ENCODE data around the gene GPR22.

Gene GPR22

DNA sequence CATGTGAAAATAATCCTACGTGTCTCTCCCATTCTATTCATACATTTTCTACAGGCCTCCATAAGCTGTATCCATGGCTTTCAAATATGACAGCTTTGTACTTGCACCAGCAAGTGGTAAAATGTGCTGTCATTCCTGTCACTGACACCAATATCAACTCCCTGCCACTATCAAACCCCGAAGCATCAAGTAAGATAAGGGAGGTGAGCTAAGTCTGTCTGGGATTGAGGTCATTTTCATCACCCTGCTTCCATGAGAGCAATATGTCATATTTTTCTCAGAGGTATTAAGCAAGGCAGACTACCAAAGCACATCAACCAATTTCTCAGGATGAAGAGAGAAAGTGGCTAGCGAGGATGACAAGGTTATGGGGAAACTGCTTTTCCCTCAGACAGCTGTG is 11.1 kb downstream of the GPR22 start:
- no peak for DNase-seq

- DNase-seq = no peak
These were observed 12.7 kb downstream of the GPR22 start for GRCh38 chr7:107482571-107482970.

- no peak for DNase-seq
These were observed 16.2 kb downstream of the GPR22 start for GRCh38 chr7:107486041-107486440.

- DNase-seq = no peak
These were observed 23.0 kb downstream of the GPR22 start for GRCh38 chr7:107492875-107493274.

DNA sequence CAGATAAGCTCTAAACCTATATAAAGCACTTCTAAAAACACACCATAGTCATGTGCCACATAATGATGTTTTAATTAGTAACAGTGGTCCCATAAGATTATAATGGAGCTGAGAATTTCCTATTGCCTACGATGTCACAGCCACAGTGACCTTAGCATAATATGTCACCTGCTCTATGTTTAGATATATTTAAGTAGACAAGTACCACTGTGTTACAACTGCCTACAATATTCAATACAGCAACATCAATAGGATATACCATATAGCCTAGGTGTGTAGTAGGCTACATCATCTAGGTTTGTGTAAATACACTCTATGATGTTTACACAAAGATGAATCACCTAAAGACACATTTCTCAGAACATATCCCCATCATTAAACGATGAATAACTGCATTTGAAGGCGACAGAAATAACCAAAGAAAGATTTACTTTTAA is 24.5 kb downstream of the GPR22 start:
- DNase-seq = no peak

DNA sequence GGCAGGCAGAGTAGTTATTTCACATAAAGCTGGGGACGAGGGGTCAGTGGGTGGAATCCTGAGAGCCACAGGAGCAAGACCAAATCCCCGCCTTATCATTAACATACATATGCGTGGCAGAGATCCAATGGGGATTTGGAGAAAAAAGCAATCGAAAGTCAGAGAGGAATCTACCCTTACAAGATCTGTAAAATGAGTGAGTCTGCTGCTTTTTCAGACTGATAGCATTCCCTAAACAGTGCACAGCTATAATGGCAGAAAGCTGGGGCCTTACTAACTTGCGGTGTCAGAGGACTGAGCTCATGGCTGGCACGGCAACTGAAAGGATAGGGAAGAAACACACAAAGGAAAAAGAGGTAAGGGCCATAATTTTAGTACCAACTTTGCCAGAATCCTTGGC is 25.0 kb downstream of the GPR22 start:
- no peak for DNase-seq

DNA sequence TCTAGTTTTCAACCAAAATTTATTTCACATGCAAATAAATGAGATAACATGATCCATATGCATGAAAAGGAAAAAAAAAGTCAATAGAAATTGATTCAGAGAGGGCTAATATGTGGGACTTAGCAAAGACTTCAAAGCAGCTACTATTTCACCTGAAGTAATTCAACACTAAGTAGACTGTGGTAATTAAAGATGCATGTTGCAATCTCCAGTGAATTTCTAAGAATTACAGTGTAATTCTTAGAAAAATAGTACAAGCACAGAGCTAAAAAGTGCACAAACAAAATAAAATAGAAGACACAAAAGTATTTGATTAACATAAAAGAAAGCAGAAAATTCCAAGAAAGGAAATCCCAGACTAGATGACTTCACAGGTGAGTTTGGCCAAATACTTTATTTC is 25.7 kb downstream of the GPR22 start:
- no peak for DNase-seq

GRCh38 chr7:107499731-107500130 is 29.9 kb downstream of the GPR22 start:
- no peak for DNase-seq

DNA sequence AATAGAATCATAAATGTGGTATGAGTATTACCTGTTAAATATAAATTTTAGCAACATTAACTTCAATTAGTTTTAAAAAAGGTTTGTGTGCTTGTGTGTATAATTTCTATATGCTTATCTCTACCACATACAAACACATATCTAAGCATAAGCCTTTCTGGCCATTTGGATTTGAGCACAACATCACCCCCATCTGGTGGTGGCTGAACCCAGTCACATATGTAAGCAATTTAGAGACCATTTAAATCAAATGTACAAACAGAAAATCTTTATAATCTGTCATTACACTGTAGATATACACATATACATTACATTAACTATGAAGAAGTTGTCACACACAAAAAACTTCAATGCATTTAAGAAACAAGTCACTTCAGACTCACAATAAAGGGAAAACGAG is 31.7 kb downstream of the GPR22 start:
- DNase-seq = no peak

GRCh38 chr7:107502154-107502553 is 32.3 kb downstream of the GPR22 start:
- no peak for DNase-seq

DNA sequence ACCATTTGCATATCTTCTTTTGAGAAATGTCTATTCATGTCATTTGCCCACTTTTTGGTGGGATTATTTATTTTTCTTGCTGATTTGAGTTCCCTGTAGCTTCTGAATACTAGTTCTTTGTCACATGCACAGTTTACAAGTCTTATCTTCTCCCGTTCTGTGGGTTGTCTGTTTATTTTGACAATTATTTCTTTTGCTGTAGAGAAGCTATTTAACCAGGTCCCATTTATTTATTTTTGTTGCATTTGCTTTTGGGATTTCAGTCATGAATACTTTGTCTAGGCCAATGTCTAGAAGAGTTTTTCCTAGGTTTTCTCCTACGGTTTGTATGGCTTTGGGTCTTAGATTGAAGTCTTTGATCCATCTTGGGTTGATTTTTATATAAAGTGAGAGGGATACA is 32.9 kb downstream of the GPR22 start:
- DNase-seq = no peak

DNA sequence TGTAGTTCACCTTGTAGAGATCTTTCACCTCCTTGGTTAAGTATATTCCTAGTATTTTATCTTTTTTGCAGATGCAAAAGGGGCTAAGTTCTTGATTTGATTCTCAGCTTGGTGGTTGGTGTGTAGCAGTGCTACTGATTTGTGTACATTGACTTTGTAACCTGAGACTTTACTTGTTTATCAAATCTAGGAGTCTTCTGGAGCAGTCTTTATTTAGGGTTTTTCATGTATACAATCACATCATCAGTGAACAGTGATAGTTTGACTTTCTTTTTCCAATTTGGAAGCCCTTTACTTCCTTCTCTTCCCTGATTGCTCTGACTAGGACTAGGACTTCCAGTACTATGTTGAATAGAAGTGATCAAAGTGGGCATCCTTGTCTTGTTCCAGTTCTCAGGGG is 33.8 kb downstream of the GPR22 start:
- no peak for DNase-seq

DNA sequence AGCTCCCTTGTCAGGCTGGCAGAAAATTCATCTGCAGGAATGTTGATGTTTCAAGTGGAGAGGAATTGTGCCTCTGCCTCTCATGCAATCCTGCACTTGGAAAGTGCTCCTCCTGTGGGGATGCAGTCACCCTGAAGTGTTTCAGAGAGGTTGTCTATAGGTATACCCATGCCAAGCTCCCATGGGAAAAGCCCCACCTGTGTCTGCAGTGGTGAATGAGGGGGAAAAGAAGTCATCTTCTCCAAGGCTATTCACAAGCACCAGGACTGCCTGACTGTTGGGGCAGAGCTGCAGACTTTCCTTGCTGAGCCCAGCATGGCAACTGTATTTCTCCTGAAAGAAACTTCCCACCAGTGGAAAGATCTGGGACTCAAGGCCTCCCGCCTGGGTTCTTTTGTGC is 35.5 kb downstream of the GPR22 start:
- no peak for DNase-seq

GRCh38 chr7:107505997-107506673 is 36.3 kb downstream of the GPR22 start:
- no peak for DNase-seq

- DNase-seq = no peak
These were observed 37.0 kb downstream of the GPR22 start for GRCh38 chr7:107506674-107507339.

Measured in NCI-H446 treated with DMSO at 0.1 percent for 48 hours (cell line).